WTC11 (cell line): ENCODE data around the gene AGTR1. TPM values are rescaled to one million over a fixed set of nuclear protein-coding genes. Genes with fewer than 3 reads are reported as not detected.

Source experiments
- ATAC-seq: fragments of 200-7000 bp; cut with Tn5 transposase; 2 replicates; pipeline ENCODE4 v1.10.0; 2021; ENCODE audit warnings: mild to moderate bottlenecking, moderate library complexity
- CTCF ChIA-PET: fragments of 300-600 bp; sonication (Branson Sonifier 250); formaldehyde crosslinking; loops from one replicate; lab custom pipeline; 2021; ENCODE audit warnings: antibody characterized with exemption; lab: Charles Lee
- POLR2A ChIA-PET: fragments of 350-600 bp; sonication (Branson Sonifier 250); formaldehyde crosslinking; loops from one replicate; lab custom pipeline; 2021; ENCODE audit warnings: antibody characterized with exemption; lab: Charles Lee
- DNase-seq: peaks from one replicate; pipeline ENCODE4 v3.0.0; 2021; ENCODE audit warnings: low spot score
- H3K27ac Mint-ChIP-seq: 2 replicates; pipeline ENCODE4 v1.8.0; 2021; ENCODE audit warnings: mixed read lengths
- H3K27me3 Mint-ChIP-seq: 2 replicates; pipeline ENCODE4 v1.8.0; 2021; ENCODE audit warnings: low read depth, mild to moderate bottlenecking, moderate library complexity, mixed read lengths
- H3K36me3 Mint-ChIP-seq: 2 replicates; pipeline ENCODE4 v1.8.0; 2021; ENCODE audit warnings: mixed read lengths
- H3K4me1 Mint-ChIP-seq: 2 replicates; pipeline ENCODE4 v1.8.0; 2022; ENCODE audit warnings: mixed read lengths
- H3K4me3 Mint-ChIP-seq: 2 replicates; pipeline ENCODE4 v1.8.0; 2021; ENCODE audit warnings: mild to moderate bottlenecking, moderate library complexity, mixed read lengths
- H3K9me3 Mint-ChIP-seq: 2 replicates; pipeline ENCODE4 v1.8.0; 2021; ENCODE audit warnings: mixed read lengths
- AFF4 ChIP-seq: sonication (generic); formaldehyde crosslinking; IDR thresholded peaks from 2 replicates; pipeline ENCODE4 v1.8.1; 2023; ENCODE audit warnings: mild to moderate bottlenecking, missing genetic modification reagents, borderline replicate concordance
- CREM ChIP-seq: sonication (generic); formaldehyde crosslinking; IDR thresholded peaks from 2 replicates; pipeline ENCODE4 v1.8.1; 2022; ENCODE audit warnings: mild to moderate bottlenecking, missing genetic modification reagents, moderate library complexity
- EMX1 ChIP-seq: fragments of 250-450 bp; sonication (Bioruptor Pico); IDR thresholded peaks from 2 replicates; pipeline ENCODE4 v1.8.0; 2021; ENCODE audit warnings: mild to moderate bottlenecking
- ETV6 ChIP-seq: sonication (generic); formaldehyde crosslinking; IDR thresholded peaks from 2 replicates; pipeline ENCODE4 v1.8.1; 2022; ENCODE audit warnings: mild to moderate bottlenecking, missing genetic modification reagents
- FOXK1 ChIP-seq: sonication (generic); formaldehyde crosslinking; IDR thresholded peaks from 2 replicates; pipeline ENCODE4 v1.8.0; 2022; ENCODE audit warnings: mild to moderate bottlenecking, moderate library complexity, missing genetic modification reagents
- GABPB1 ChIP-seq: sonication (generic); formaldehyde crosslinking; IDR thresholded peaks from 2 replicates; pipeline ENCODE4 v1.8.1; 2023; ENCODE audit warnings: mild to moderate bottlenecking, missing genetic modification reagents
- MXD4 ChIP-seq: fragments of 250-450 bp; sonication (Bioruptor Pico); IDR thresholded peaks from 2 replicates; pipeline ENCODE4 v1.8.0; 2021; ENCODE audit warnings: mild to moderate bottlenecking, moderate library complexity, borderline replicate concordance
- NR1H2 ChIP-seq: sonication (generic); formaldehyde crosslinking; IDR thresholded peaks from 2 replicates; pipeline ENCODE4 v1.9.0; 2021; ENCODE audit warnings: mild to moderate bottlenecking, moderate library complexity, missing genetic modification reagents
- NR3C1 ChIP-seq: sonication (generic); formaldehyde crosslinking; conservative IDR thresholded peaks from 2 replicates; pipeline ENCODE4 v1.8.1; 2023; ENCODE audit warnings: low read depth, mild to moderate bottlenecking, missing genetic modification reagents
- OVOL2 ChIP-seq: fragments of 250-450 bp; sonication (Bioruptor Pico); IDR thresholded peaks from 2 replicates; pipeline ENCODE4 v1.9.0; 2021; ENCODE audit warnings: mild to moderate bottlenecking, borderline replicate concordance
- PRRX2 ChIP-seq: fragments of 250-450 bp; sonication (Bioruptor Pico); IDR thresholded peaks from 2 replicates; pipeline ENCODE4 v1.8.0; 2021; ENCODE audit warnings: mild to moderate bottlenecking
- RELA ChIP-seq: sonication (generic); formaldehyde crosslinking; IDR thresholded peaks from 2 replicates; pipeline ENCODE4 v1.8.1; 2022; ENCODE audit warnings: missing genetic modification reagents, mild to moderate bottlenecking, borderline replicate concordance
- RORB ChIP-seq: fragments of 250-450 bp; sonication (Bioruptor Pico); IDR thresholded peaks from 2 replicates; pipeline ENCODE4 v1.9.0; 2021; ENCODE audit warnings: mild to moderate bottlenecking
- SOX15 ChIP-seq: fragments of 250-450 bp; sonication (Bioruptor Pico); IDR thresholded peaks from 2 replicates; pipeline ENCODE4 v1.9.0; 2021; ENCODE audit warnings: mild to moderate bottlenecking
- ZNF121 ChIP-seq: sonication (generic); formaldehyde crosslinking; IDR thresholded peaks from 2 replicates; pipeline ENCODE4 v1.8.0; 2023; ENCODE audit warnings: missing genetic modification reagents
- ZNF281 ChIP-seq: sonication (generic); formaldehyde crosslinking; IDR thresholded peaks from 2 replicates; pipeline ENCODE4 v1.8.0; 2023; ENCODE audit warnings: mild to moderate bottlenecking, missing genetic modification reagents
- total RNA-seq: library from RNA; stranded (reverse); gene quantifications from 3 replicates; pipeline ENCODE4 v1.2.3, GENCODE V29; 2021
- TF ChIP-seq, protein P1 (sequence below): sonication (generic); formaldehyde crosslinking; IDR thresholded peaks from 2 replicates; pipeline ENCODE4 v1.8.1; 2023; ENCODE audit warnings: mild to moderate bottlenecking, moderate library complexity, missing genetic modification reagents
- TF ChIP-seq, protein P2 (sequence below): sonication (generic); formaldehyde crosslinking; IDR thresholded peaks from 2 replicates; pipeline ENCODE4 v1.8.1; 2023; ENCODE audit warnings: mild to moderate bottlenecking, missing genetic modification reagents, moderate library complexity
- TF ChIP-seq, protein P3 (sequence below): sonication (generic); formaldehyde crosslinking; conservative IDR thresholded peaks from 2 replicates; pipeline ENCODE4 v1.8.1; 2022; ENCODE audit warnings: mild to moderate bottlenecking, missing genetic modification reagents
- TF ChIP-seq, protein P4 (sequence below): sonication (generic); formaldehyde crosslinking; IDR thresholded peaks from 2 replicates; pipeline ENCODE4 v1.8.0; 2023; ENCODE audit warnings: missing genetic modification reagents

AGTR1 gene
- total RNA-seq, 1 experiment from 2014 or later, result 0.13 TPM

- DNase-seq (no peak), ATAC-seq (no peak)
- ChIA-PET POLR2A (no interaction called here), CTCF (interaction anchor here (0.6 to 1.1 kb wide), 2 partner anchors 14 to 326 kb away, joined by 3 to 6 read pairs; partner anchors contain the start of gene AGTR1)
- peaks cover 14% of the 10 kb centered on the region for H3K4me1 Mint-ChIP-seq
- H3K36me3 Mint-ChIP-seq, result no peaks in the 10 kb centered on the region
- H3K27me3 Mint-ChIP-seq, result no peaks in the 10 kb centered on the region
- H3K4me3 Mint-ChIP-seq, result no peak overlapping the region
- H3K27ac Mint-ChIP-seq, result no peak overlapping the region
- TF ChIP-seq OVOL2 (no peak), RELA (CRISPR knock-in tag) (no peak), EMX1 (no peak), ZNF121 (CRISPR knock-in tag) (no peak), ZNF281 (CRISPR knock-in tag) (no peak), PRRX2 (CRISPR knock-in tag) (no peak), SOX15 (CRISPR knock-in tag) (no peak), GABPB1 (no peak), AFF4 (CRISPR knock-in tag) (no peak), NR3C1 (no peak), ETV6 (CRISPR knock-in tag) (no peak), RORB (CRISPR knock-in tag) (no peak), CREM (CRISPR knock-in tag) (no peak), MXD4 (CRISPR knock-in tag) (no peak), FOXK1 (CRISPR knock-in tag) (no peak), NR1H2 (CRISPR knock-in tag) (no peak)
- TF ChIP-seq, protein P1, sequence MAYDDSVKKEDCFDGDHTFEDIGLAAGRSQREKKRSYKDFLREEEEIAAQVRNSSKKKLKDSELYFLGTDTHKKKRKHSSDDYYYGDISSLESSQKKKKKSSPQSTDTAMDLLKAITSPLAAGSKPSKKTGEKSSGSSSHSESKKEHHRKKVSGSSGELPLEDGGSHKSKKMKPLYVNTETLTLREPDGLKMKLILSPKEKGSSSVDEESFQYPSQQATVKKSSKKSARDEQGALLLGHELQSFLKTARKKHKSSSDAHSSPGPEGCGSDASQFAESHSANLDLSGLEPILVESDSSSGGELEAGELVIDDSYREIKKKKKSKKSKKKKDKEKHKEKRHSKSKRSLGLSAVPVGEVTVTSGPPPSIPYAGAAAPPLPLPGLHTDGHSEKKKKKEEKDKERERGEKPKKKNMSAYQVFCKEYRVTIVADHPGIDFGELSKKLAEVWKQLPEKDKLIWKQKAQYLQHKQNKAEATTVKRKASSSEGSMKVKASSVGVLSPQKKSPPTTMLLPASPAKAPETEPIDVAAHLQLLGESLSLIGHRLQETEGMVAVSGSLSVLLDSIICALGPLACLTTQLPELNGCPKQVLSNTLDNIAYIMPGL (CRISPR knock-in tag), result no peak
- TF ChIP-seq, protein P2, sequence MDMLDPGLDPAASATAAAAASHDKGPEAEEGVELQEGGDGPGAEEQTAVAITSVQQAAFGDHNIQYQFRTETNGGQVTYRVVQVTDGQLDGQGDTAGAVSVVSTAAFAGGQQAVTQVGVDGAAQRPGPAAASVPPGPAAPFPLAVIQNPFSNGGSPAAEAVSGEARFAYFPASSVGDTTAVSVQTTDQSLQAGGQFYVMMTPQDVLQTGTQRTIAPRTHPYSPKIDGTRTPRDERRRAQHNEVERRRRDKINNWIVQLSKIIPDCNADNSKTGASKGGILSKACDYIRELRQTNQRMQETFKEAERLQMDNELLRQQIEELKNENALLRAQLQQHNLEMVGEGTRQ, result no peak
- TF ChIP-seq, protein P3, sequence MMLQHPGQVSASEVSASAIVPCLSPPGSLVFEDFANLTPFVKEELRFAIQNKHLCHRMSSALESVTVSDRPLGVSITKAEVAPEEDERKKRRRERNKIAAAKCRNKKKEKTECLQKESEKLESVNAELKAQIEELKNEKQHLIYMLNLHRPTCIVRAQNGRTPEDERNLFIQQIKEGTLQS (CRISPR knock-in tag), result no peak
- TF ChIP-seq, protein P4, sequence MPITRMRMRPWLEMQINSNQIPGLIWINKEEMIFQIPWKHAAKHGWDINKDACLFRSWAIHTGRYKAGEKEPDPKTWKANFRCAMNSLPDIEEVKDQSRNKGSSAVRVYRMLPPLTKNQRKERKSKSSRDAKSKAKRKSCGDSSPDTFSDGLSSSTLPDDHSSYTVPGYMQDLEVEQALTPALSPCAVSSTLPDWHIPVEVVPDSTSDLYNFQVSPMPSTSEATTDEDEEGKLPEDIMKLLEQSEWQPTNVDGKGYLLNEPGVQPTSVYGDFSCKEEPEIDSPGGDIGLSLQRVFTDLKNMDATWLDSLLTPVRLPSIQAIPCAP, result no peak
- peaks cover 6% of the 10 kb centered on the region for H3K9me3 Mint-ChIP-seq
Observed at GRCh38 chr3:148711981-148712666, 14.4 kb downstream of the AGTR1 start.
